GM19467 (cell line): ENCODE measurements around the gene MAP3K1.
"Not testable (repeated sequence)": the region's sequence is repeated elsewhere in the genome, so short reads cannot be mapped to it uniquely, and the experiment has no call there.

Source experiments
- ATAC-seq: cut with Tn5 transposase; IDR thresholded peaks from one replicate; pipeline ENCODE4 v1.9.1; 2021; ENCODE audit warnings: mild to moderate bottlenecking, moderate library complexity; ENCODE audit not compliant: unreplicated experiment

The MAP3K1 gene

DNA sequence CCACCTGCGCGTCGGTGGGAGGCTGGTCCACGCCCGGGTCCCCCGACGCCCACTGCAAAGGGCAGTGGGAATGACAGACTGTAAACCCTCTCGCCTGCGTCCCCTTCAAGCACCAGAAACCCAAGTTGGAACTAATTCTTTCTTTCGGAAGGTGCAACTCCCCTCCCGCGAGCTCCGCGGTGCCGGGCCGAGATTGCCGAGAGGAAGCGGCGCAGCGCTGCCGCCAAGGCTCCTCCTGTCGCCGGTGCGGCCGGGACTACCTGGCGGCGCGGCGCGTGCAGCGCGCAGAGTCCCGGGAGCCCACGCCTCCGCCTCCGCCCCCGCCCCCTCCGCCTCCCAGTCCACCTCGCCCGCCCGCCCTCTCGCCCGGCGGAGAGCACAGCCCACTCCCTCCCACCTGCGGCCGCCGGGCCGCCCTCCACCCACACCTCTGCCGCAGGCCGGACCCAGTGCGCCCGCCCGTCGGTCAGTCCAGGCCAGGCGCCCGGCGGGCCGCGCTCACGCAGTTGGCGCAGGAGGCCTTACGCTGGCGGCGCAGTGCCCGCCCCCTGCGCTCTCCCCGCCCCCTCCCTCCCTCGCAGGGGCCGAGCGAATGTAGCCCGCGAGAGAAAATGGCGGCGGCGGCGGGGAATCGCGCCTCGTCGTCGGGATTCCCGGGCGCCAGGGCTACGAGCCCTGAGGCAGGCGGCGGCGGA lies at the start of gene MAP3K1:
Gene MAP3K1 (plus strand): TSS at position 587 of the 695 bp plus-strand sequence. CDS start 25 bp downstream, at position 612.
- peak; percentile 50 for ATAC-seq

GRCh38 chr5:56766926-56767325 lies 48.4 kb upstream of the MAP3K1 start:
- no peak for ATAC-seq

DNA sequence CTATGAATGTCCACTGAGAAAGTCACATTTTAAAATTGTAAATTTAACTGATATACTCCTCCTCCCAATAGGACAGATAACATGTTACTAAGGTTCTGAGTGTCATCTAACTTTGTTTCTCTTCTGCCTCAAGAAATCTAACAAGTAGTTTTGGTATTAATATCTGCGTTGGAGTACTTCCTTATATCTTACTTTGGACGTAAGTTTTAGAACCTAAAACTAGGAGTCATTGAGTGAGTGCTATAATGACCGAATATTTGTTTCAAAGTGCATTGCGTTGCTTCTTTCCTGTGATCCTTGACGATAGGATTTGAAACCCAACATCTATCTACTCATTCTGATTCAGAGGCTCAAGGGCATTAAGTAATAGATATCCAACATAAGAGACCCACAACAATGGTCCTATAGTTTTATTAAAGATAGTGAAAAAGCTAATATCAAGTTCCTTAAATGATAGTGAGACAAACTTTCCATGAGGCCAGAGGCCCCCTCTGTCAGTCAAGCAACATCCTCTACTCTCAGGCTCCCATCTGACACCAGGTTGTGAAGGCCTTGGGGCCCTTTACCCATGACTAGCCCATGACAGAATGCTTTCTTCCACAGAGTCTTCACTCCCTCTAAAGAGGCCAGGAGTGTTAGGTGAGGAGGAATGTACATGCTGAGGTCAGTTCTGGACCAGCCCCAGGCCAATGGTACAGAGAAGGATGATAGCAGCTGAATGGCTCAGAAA lies 45.3 kb upstream of the MAP3K1 start:
- ATAC-seq, result no peak

- ATAC-seq, result no peak
These were observed 42.6 kb upstream of the MAP3K1 start for GRCh38 chr5:56772767-56773166.

- no peak for ATAC-seq
These were observed 40.4 kb upstream of the MAP3K1 start for GRCh38 chr5:56774957-56775356.

- not testable (repeated sequence) for ATAC-seq
These were observed 39.0 kb upstream of the MAP3K1 start for GRCh38 chr5:56776212-56776846.

- no peak for ATAC-seq
These were observed 32.1 kb upstream of the MAP3K1 start for GRCh38 chr5:56783261-56783660.

DNA sequence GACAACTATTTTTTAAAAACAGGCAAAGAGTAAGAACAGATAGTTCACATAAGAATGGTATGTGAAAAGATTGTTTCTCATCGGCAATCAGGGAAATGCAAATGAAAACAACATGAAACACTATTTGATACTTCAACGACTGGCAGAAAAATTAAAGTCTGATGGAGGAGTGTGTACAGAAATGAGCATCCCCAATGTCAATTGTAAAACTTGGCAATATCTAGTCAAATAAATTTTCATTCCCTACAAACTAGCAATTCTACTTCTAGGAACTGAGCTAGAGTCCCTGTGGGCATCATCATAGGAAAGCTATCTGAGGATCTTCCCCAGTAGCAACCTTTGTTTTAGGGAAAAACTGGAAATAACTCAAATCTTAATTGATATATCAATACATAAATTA lies 29.0 kb upstream of the MAP3K1 start:
- no peak for ATAC-seq

- no peak for ATAC-seq
These were observed 24.0 kb upstream of the MAP3K1 start for GRCh38 chr5:56791396-56791795.

DNA sequence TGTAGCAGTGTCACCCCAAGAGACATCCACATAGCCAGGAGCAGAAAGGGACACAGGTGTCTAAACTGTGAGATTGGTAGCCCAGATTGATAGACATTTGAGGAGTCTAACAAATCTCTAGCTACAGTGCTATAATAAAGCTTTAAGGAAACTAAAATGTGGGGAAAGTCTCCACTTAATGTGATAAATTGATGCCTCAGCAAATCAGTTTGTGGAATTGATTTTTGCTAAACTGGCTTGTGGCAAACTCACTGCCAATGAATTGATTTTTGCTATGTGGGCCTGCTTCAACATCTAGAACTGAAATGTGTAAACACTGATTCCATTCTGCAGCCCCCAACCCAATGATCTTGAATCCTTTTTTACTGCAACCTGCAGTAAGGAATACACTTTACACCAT lies 16.8 kb upstream of the MAP3K1 start:
- ATAC-seq, result no peak

DNA sequence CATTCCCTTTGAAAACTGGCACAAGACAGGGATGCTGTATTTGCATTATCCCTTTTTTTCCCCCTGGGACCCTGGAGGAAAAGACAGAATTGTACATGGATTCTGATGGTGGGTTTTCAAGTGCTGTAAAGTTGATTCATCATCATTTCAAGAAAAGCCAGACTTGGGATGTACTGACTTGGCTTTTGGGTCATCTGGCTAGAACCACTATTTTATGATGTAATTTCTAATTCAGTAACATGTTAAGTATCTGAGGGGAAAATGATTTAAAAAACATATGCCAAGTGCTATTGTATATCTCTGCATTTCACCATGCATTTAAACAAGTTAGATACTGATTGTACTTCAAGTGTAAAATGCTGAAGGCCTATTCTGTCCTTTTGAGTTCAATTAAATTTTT lies 15.2 kb upstream of the MAP3K1 start:
- no peak for ATAC-seq

DNA sequence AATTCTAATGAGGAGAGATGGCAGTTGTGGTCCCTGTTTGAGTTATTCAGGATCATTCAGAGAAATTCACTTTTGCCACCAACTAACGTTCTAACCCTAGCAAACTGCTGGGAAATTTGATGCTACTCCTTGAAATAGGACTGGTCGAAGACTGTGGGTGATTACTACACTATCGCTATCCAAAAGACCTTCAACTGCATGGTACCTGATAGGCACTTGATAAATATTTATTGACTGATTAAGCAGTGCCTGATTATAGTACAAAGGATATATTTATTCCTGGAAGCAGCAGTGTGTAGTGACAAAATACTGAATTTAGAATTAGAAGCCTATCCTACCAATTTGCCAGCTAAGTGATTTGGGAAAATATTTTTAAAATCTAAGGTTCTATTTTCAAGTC lies 14.1 kb upstream of the MAP3K1 start:
- ATAC-seq, result no peak

DNA sequence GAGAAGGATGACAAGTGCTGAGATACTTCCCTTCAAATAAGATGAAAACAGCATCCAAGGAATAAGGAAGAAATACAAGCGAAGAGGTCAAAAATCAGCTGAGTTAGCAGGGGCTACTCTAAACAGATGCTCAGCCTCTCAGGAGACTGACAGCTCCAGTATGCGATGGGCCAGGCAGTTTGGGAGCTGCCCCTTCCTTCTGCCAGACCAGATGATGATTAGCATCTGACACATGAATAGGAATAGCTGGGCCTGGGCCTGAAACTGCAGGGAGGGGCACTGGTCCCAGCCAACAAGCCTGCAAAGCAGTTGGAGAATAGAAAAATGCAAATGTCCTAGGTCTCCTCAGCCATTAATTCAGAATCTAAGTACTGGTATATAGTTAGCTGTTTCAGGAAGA lies 13.1 kb upstream of the MAP3K1 start:
- no peak for ATAC-seq

- ATAC-seq, result no peak
These were observed 12.3 kb upstream of the MAP3K1 start for GRCh38 chr5:56803025-56803424.

DNA sequence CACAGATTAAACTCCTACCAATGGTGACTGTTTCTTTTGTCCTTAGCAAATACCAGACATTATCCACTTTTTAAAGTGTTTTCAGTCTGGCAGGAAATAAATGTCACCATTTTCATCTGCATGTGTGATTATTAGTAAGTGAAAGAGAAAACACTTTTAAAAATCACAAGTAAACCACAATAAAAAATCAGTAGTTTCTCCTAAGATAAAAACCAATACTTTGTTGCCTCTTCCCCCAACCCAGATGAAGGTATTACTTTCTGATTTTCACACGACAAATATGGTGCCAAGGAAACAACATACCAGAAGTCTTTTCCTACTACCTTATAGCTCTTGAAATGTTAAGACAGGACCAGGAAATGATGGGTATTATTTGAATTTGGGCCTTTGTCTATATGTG lies 11.5 kb upstream of the MAP3K1 start:
- no peak for ATAC-seq

- no peak for ATAC-seq
These were observed 7.7 kb upstream of the MAP3K1 start for GRCh38 chr5:56807679-56808078.

DNA sequence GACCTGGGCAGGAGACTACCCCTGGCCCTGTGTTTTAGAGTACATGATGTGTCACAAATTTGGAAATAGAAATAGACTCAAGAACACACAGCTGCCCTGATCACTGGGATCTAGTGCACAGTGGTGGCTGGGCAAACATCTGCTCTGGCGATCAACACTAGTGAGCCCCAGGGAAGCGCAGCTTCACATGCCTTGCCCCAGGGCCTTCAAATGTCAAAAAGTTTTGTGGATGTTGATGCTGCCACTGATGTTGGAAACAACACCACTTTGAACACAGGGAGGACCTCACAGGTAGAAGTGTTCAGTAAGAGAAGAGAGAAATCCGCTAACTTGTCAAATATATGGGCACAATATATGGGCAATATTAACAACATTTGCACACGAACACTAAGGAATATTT lies 7.1 kb upstream of the MAP3K1 start:
- no peak for ATAC-seq

GRCh38 chr5:56810826-56811225 lies 4.5 kb upstream of the MAP3K1 start:
- ATAC-seq, result no peak

- no peak for ATAC-seq
These were observed 3.2 kb upstream of the MAP3K1 start for GRCh38 chr5:56812110-56812509.

GRCh38 chr5:56813302-56813701 lies 2.0 kb upstream of the MAP3K1 start:
- no peak for ATAC-seq

DNA sequence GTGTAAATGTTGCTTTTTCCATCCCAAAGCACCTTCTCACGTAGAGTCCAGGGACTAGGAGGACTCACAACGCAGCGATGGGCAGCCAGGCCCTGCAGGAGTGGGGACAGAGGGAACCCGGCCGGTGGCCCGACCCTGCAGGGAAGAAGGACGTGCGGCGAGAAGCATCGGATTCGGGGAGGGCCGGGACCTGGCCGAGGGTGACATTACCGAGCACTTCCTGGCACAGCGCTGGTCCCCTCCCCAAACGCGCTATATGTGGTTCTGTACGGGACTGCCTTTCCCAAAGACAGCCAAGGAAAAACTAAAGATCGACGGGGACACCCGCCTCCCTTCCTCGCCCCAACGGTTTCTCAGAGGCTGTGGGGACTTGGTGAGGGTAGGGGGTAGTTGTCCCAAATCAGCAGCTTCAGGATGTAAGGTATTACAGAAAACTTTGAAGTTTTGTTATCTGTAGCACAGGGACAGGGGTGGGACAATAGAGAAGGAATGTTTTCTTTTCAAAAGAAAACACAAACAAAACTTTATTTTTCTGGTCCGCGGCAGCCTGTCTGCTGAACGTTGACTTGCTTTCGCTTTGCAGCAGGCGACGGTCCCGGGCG lies 887 bp upstream of the MAP3K1 start:
- no peak for ATAC-seq
